ENCODE results near the gene FAM168A.

GRCh38 chr11:73412308-73412707 lies 185.6 kb downstream of the FAM168A start:
- TF ChIP-seq CTCF (IDR thresholded peaks at IDR 0.05) (no peak), POLR2A (IDR thresholded peaks at IDR 0.05) (no peak)

Data from lower leg skin (tissue), 3 donors.